ENCODE measurements around the gene TM9SF4.
"Not testable (repeated sequence)": the region's sequence is repeated elsewhere in the genome, so short reads cannot be mapped to it uniquely, and the experiment has no call there.

The TM9SF4 gene

DNA sequence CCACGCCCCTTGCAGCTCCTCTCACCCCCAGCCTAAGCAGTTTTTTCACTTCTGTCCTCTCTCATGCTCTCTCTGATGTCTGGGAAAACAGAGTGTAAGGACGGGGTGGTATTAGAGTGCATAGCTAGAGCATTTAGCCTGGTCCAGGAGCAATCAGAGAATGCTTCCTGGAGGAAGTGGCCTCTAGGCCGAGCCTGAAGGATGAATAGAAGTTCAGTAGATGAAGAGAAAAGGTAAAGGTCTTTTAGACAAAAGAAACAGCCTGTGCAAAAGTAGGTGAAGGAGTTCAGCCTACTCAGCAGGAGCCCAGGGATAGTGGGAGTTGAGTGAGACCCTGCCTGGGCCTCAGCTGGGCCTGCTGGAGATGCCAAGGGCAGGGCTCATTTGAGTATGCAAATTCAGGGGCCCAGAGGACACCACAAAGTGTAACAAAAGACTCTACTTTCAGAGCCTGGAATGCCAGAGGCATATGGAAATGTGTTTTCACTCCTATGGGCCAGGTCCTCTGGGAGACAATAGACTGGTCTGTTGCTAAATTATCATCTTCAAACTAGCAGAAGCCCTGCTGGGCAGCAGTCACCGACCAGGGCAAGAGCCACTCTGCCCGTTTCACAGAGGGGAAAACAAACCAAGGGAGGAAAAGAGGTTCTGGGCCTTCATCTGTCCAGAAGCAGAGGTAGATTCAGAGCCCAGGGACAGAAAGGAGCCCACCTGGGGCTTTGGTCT, 19.7 kb upstream of the TM9SF4 start:
- DNase-seq (ENCODE audit: low read depth in 3 of 3), result no peak

DNA sequence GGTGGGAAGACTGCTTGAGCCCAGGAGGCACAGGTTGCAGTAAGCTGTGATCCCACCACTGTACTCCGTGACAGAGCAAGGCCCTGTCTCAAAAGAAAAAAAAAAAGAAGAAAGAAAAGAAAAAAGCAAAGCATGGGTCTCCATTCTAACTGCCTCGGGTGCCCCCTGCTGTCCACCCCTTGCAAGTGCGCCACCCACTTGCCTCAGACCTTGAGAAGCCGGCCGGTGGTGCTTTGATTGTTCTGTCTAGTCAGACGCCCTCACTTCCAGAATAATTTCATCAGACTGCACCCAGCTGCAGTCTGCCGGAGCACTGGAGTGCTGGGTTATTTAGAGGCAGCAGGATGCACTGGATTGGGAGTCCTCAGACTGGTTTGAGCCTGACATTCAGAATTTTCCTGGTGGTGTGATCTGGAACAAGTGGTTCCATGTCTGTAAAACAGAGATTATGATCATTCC, 17.6 kb upstream of the TM9SF4 start:
- DNase-seq (ENCODE audit: low read depth in 3 of 3), result peak; percentile 55 to 80 (median 63)

DNA sequence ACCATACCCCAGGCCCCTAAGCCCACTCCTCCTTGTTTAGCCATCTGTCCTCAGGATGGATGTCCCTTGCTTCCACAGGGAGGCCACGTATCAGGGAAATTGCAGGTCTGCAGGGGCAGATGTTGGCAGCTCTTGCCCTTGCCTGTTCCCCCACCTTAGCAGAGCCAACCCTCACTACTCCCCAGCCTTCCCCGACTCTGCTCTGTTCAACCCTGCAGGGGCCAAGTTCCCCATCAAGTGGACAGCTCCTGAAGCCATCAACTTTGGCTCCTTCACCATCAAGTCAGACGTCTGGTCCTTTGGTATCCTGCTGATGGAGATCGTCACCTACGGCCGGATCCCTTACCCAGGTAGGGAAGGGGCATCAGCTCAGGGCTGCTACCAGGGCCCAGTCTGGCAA, 10.7 kb upstream of the TM9SF4 start:
- DNase-seq (ENCODE audit: low read depth in 3 of 3), result no peak

DNA sequence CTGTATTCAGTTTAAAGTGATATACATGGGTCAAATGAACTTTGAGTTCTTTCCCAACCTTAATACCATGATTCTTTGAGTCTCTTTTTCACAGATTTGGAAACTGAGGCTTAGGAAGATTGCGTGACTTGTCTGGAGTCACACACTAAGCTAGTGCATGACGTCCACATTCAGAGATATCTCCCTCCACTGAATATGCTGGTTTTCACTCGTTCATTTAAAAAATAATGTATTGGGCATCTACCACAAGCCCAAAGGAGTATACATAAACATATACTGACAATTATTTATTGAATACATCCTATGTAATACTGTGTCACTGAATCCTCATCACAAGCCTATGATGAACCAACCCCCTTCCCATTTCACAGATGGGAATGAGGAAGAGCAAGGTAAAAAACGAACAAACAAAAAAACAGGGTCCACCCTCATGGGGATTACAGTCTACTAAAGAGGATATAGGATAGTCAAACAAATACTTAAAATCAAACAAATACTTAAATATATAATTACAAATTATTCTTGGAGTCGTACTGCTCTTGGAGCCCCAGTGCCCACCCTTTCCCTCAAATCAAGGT, 611 bp upstream of the TM9SF4 start:
- DNase-seq (ENCODE audit: low read depth in 3 of 3), result no peak

DNA sequence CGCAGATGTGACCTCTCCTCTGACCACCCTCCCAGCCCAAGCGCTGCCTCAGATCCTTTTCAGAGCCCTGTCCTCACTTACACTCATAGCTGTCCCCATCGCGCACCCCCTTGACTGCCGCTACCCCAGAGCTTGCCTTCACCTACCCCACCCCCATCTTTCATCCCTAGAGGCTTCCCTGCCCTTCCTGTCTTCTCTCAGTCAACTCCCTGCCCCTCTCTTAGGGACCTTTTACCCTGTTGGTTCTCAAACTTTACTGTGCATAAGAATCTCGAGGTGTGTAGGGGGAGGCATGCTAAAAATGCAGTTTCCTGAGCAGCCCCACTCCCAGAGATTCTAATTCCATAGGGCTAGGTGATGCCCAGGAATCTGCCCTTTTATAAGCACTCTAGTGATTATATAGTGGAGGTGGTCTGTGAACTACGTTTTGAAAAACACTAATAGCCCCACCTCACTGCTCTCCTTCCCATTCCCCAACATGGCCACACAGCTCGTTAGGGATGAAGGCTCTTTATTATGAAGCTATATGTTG, 725 bp downstream of the TM9SF4 start:
- DNase-seq (ENCODE audit: low read depth in 3 of 3), result no peak

DNA sequence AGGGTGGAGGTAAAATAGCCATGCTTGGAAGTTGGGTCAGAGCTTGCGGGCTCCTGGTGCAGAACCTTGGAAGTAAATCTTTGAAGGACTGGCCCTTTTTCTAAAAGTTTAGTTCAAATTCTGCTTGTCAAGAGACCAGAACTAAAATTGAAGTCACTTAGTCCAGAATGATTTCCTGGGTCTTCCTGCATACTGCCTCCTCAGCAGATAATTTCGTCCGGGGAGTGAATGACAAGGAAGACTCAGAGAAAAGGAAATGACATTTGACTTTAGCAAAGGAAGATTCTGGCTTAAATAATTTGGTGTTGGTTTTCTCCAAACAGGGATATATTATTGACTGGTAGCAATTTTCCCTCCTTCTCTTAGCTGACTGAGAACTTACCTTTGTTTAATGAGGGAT, 1.2 kb downstream of the TM9SF4 start:
- no peak for DNase-seq (ENCODE audit: low read depth in 3 of 3)

DNA sequence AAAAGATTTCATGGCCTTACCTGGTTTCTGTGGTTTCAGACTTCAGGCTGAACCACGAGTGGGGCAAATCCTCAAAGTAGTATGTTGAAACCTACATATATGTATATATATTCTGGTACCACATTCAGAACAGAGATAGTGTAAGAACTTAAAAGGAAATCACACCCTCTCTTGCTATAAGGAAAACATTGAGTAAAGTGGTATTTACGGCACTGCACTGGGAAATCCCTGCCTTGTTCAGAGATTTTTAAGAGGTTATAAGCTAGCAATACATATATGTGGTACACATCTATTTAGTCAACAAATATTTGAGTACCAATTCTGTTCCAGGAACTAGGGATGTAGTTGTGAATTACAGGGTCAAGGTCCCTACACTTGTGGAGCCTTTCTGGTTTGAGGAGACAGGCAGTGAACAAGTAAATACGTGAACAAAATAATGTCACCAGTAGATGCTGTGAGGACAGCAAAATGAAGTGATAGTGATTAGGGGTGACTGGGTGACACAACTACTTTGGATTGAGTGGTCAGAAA, 1.7 kb downstream of the TM9SF4 start:
- no peak for DNase-seq (ENCODE audit: low read depth in 3 of 3)

DNA sequence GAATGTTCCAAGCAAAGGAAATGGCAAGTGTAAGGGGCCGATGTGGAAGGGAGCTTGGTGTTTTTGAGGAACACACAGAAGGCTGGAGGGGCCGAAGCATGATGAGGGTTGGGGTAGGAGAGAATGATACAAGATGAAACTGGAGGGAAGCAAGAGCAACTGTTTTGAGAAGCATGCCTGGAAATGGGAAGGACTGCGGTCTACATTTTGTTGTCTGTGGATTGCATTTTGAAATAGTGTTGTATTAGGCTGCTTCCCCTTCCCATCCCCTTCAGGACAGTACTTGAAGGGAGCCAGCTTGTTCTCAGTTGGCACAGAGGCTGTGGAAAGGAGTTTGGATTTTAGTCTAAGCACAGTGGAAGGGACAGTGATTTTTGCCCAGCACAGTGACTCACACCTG, 2.2 kb downstream of the TM9SF4 start:
- DNase-seq (ENCODE audit: low read depth in 3 of 3), result no peak

DNA sequence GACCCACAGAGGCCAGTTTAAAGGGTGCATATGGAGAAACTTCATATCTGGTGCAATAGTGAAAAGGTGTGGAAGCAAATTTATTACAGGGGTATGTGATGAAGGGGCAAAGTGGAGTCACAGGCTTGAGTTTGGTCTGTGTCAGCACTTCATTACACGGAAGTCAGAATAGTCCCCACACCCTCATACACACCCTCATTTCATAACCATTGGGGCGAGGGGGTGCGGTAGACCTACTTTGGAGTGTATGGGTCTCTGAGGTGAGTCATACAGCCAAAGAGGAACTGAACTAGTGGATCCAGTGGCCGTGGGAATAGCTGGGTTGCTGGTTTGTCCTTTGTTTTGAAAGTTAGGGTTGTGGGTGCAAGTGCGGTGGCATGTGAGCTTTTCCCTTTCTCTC, 3.3 kb downstream of the TM9SF4 start:
- DNase-seq (ENCODE audit: low read depth in 3 of 3), result no peak

DNA sequence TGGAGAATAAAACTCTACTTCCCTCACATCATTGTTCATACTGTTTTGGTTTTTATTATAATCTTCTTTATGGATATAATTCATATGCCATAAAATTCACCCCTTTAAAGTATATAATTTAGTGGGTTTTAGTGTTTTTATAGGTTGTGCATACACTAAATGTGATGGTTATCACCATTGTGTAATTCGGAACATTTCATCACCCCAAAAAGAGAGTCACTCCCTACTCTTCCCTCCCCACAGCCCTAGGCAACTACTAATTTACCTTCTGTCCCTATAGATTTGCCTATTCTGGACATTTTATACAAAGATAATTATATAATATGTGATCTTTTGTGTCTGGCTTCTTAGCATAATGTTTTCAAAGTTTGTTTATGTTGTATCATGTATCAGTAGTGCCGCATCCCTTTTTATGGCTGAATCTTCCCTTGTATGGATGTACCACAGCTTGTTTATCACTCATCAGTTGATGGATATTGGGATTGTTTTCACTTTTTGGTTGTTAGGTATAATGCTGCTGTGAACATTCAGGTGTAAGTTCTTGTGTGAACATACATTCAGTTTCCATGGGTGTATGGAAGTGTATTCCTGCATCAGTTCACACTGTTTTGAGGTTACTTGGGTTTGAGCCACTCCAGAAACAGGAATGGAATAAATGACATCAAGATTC, 4.2 kb downstream of the TM9SF4 start:
- DNase-seq (ENCODE audit: low read depth in 3 of 3), result no peak

DNA sequence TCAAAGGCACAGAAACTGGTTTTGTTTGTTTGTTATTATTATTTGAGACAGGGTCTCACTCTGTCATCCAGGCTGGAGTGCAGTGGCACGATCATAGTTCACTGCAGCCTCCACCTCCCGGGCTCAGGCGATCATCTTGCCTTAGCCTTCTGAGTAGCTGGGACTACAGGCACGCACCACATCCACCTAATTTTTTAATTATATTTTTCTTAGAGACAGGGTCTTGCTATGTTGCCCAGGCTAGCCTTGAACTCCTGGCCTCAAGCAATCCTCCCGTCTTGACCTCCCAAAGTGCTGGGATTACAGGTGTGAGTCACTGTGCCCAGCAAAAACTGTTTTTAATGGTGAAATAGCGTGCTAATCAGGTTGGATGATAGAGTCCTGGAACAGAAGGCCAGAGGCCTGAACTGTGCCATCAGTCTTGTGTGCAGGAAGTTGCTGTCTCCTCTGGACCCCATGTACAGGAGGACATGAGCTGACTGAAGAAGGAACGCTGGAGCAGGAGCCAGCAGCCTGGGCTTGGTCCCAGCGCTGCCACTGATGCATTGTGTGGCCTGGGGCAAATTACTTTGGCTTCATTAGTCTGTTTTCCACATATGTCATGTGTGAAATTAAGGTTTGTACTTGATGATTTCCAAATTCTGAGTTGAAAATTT, 4.9 kb downstream of the TM9SF4 start:
- DNase-seq (ENCODE audit: low read depth in 3 of 3), result no peak

DNA sequence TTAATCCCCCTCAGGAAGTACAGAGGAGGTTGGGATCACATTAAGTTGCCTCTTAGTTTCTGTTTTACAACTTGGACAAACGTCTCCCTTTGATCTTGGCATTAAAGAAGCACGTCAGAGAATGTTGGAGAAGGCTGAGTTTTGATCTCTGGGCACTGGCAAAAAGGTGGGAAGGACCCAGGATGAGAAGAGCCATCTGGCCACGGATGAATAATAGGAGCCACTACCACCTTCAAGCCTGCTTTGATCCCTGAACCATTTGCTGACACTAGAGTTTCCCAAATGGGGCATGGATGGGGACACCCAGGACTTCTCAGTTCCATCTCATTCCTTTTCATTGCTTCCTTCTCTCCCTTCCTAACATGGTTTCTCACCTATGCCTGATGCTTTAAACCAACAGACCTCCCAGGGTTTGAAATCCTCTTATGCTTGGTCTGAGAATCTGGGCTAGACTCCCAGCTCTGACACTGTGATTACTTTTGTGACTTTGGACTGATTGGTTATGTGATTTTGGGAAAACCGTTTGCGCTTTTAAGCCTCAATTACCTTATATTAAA, 5.8 kb downstream of the TM9SF4 start:
- no peak for DNase-seq (ENCODE audit: low read depth in 3 of 3)

DNA sequence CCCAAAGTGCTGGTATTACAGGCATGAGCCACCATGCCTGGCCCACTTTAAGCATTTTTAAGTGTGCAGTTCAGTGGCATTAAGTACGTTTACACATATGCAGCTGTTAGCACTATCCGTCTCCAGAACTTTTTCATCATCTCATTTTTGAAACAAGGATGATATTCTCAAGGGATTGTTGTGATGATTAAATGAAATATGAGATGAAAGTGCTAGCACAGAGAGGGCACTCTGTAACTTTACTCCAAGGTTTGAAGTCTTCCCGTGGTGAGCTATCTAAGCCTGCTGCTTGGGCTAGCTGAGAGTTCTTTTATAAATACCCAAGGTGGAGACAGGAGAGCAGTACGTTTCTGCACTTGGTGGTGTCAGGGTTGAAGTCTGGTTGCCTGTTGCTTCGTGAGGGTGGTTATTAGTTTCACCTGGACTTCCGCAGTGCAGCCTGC, 6.6 kb downstream of the TM9SF4 start:
- no peak for DNase-seq (ENCODE audit: low read depth in 3 of 3)

DNA sequence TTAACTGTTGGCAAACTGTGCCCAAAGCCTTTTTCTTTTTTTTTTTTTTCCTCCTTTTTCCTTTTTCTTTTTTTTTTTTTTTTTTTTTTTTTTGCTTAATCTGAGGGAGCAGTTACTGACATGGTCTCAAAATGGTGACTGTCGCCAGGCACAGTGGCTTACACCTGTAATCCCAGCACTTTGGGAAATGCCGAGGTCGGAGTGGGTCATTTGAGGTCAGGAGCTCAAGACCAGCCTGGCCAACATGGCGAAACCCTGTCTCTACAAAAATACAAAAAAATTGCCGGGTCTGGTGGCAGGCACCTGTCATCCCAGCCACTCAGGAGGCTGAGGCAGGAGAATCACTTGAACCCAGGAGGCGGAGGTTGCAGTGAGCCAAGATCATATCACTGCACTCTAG, 7.3 kb downstream of the TM9SF4 start:
- DNase-seq (ENCODE audit: low read depth in 3 of 3), result not testable (repeated sequence)

DNA sequence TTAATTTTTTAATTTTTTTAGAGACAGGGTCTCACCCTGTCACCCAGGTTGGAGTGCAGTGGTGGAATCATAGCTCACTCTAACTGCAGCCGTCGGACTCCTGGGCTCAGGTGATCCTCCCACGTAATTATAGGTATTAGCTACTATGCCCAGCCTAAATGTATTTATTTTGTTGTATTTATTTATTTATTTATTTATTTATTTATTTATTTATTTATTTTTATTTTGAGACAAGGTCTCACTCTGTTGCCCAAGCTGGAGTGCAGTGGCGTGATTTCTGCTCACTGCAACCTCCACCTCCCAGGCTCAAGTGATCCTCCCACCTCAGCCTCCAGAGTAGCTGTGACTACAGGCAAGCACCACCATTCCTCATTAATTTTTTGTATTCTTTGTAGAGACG, 8.9 kb downstream of the TM9SF4 start:
- DNase-seq (ENCODE audit: low read depth in 3 of 3), result not testable (repeated sequence)

DNA sequence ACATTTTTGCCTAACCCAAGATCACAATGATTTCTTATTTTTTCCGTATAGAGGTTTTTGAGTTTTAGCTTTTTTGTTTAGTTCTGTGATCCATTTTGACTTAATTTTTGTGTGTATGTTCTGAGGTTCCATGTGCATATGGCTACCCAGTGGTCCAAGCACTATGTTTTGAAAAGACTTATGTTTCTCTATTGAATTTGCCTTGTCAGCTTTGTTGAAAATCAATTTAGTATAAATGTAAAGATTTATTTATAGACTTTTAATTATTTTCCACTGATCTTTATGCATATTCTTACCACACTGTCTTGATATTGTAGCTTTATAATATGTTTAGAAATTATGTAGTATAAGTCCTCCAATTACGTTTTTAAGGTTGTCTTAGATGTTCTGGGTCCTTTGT, 10.2 kb downstream of the TM9SF4 start:
- no peak for DNase-seq (ENCODE audit: low read depth in 3 of 3)

DNA sequence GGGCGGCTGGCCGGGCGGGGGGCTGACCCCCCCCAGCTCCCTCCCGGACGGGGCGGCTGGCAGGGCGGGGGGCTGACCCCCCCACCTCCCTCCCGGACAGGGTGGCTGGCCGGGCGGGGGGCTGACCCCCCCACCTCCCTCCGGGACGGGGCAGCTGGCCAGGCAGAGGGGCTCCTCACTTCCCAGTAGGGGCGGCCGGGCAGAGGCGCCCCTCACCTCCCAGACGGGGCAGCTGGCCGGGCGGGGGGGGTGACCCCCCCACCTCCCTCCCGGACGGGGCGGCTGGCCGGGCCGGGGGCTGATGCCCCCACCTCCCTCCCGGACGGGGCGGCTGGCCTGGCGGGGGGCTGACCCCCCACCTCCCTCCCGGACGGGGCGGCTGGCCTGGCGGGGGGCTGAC, 12.4 kb downstream of the TM9SF4 start:
- DNase-seq (ENCODE audit: low read depth in 3 of 3), result not testable (repeated sequence)

DNA sequence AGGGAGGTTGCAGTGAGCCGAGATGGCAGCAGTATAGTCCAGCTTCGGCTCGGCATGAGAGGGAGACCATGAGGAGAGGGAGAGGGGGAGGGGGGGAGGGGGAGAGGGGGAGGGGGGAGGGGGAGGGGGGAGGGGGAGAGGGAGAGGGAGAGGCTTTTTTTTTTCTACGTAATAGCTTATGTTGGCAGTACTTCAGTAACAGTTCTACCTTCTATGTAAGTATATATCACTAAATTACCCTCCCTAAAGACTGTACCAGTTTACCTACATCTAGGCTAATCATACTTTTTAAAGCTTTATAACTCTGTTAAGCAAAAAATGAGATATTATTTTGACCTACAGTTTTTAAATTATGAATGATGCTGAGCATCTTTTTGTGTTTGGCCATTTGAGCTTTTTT, 13.6 kb downstream of the TM9SF4 start:
- DNase-seq (ENCODE audit: low read depth in 3 of 3), result no peak

DNA sequence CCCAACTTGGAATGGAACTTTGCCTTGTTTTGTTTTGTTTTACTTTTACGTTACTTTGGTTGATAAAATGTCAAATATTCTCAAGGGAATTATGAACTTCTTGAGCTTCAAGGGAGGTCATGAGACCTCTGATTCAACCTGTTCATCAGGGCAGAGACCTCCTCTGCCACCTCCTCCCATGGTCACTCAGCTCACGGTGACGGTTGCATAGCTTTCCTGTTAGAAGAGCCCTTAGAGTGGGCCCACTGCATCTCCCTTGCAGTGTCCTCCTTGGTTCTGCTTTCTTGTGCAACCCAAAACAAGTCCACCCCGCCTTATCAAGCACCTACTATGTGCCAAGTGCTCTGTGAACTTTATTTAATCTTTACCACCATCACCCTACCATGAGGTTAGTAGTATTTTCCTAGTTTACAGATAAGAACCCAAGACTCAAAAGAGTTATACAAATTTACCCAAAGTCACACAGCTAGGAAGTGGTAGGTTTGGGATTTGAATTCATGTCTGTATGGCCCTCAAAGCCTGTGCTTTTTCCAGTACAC, 15.5 kb downstream of the TM9SF4 start:
- no peak for DNase-seq (ENCODE audit: low read depth in 3 of 3)

DNA sequence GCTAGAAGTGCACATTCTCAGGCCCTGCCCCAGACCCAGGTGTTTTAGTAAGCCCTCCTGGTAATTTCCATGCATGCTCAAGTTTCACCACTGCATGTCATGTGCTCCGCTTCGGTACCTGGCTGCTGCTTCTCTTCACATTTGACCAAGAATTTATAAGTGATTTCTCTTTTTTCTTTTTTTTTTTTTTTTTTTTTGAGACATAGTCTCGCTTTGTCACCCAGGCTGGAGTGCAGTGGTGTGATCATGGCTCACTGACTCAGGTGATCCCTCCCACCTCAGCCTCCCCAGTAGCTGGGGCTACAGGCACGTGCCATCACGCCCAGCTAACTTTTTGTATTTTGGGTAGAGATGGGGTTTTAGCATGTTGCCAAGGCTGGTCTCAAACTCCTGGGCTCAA, 16.0 kb downstream of the TM9SF4 start:
- DNase-seq (ENCODE audit: low read depth in 3 of 3), result no peak

DNA sequence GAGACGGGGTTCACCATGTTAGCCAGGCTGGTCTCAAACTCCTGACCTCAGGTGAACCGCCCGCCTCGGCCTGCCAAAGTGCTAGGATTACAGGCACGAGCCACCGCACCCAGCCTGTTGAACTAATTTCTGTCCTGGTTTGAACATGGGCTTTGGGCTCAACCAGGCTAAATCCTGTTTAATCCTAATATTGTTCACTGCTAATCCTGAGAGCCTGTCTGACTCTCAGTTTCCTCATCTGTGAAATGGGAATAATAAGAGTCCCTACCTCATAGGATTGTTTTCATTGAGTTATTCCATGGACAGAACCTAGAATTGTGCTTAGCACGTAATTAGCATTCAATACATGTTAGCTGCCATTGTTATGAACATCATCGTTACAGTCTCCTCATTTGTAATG, 17.4 kb downstream of the TM9SF4 start:
- no peak for DNase-seq (ENCODE audit: low read depth in 3 of 3)

Measured in stimulated activated CD4-positive, alpha-beta T cell treated with anti-CD3 and anti-CD28 coated beads, TNF-alpha, amount 100 ng/mL, for 24 hours (primary cell).